Fibroblast of mammary gland (primary cell): ENCODE measurements around the gene CDPF1.
A peak's percentile ranks its signal among the peaks of the same experiment; 100 is the strongest.

ENCODE experiments used
- DNase-seq: peaks from one replicate; pipeline ENCODE4 v3.0.0-alpha.2; 2010; ENCODE audit warnings: low read depth
- H3K4me3 ChIP-seq: 2 replicates; pipeline ENCODE4 v1.5.1; 2011; ENCODE audit warnings: low read depth, mild to moderate bottlenecking, low read length, moderate library complexity; ENCODE audit not compliant: control insufficient read depth
- TF ChIP-seq, protein P1 (sequence below): conservative IDR thresholded peaks from 2 replicates; pipeline ENCODE4 v1.5.1; 2011; ENCODE audit warnings: low read depth, low read length, inconsistent platforms; ENCODE audit not compliant: control insufficient read depth, insufficient read depth

CDPF1 gene

DNA sequence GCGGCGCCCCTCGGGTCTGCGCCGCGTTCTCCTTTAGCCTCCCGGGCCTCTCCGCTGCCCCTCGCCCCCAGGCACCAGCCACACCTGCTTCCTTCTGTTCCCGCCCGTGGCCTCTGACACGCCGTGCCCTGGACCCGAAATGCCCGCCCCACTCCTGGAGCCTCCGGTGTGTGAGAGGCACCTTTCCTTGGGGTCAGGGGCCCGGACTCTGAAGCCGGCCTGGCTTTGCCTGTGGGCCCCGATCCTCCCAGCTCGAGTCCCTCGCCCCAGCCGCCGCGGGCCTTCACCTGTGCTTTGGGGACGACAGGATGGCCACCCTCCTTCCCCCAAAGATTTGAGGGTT lies 661 bp upstream of the CDPF1 start:
- peak overlapping the region; percentile 75 for H3K4me3 ChIP-seq
- DNase-seq: no peak
- TF ChIP-seq, protein P1, sequence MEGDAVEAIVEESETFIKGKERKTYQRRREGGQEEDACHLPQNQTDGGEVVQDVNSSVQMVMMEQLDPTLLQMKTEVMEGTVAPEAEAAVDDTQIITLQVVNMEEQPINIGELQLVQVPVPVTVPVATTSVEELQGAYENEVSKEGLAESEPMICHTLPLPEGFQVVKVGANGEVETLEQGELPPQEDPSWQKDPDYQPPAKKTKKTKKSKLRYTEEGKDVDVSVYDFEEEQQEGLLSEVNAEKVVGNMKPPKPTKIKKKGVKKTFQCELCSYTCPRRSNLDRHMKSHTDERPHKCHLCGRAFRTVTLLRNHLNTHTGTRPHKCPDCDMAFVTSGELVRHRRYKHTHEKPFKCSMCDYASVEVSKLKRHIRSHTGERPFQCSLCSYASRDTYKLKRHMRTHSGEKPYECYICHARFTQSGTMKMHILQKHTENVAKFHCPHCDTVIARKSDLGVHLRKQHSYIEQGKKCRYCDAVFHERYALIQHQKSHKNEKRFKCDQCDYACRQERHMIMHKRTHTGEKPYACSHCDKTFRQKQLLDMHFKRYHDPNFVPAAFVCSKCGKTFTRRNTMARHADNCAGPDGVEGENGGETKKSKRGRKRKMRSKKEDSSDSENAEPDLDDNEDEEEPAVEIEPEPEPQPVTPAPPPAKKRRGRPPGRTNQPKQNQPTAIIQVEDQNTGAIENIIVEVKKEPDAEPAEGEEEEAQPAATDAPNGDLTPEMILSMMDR: no peak

- no peak overlapping the region for H3K4me3 ChIP-seq
- TF ChIP-seq, protein P1: no peak
- DNase-seq: no peak
These were observed 2.6 kb downstream of the CDPF1 start for GRCh38 chr22:46247443-46247975.

DNA sequence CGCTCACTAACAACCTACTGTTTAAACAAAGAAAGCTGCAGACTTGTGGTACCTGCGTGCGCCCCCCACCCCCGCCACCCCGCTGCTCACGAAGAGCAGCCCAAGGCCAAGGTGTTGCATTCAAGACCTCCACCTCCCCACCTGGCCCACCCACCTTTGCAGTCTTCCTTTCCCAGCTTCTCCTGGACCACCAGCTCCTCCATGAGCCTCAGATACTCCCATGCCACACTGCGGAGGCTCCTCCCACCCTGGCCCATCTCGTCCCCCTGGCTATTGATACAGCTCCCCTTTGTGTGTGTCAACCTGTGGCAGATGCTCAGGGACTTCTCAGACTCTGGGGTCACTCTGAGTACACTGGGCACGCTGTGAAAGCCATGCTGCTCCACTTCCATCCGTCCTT lies 3.9 kb downstream of the CDPF1 start:
- TF ChIP-seq, protein P1: no peak
- no peak for DNase-seq

GRCh38 chr22:46245511-46245910 lies 4.6 kb downstream of the CDPF1 start:
- H3K4me3 ChIP-seq: no peak overlapping the region
- TF ChIP-seq, protein P1: no peak
- DNase-seq: no peak

More for the DNA sequence above, 3.9 kb downstream of the CDPF1 start:
- H3K4me3 ChIP-seq: no peak overlapping the region

DNA sequence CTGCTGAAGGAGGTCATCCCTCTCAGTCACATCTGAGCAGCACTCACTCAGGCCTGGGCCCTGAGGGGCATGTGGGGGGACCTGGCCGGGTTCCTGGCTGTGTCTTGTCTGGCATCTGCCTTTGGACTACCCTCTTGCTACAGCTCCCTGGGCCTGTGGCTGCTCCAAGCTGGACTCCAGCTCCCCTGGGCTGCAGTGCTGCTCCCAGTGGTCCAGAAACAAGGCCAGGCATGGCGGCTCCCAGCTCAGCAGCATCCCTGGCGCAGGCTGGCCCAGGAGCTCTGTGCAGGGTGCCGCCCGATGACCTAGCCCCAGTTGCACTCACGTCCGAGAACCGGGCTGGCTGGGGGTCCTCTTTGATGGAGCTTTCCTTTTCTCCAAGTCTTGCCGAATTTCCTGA lies 5.3 kb downstream of the CDPF1 start:
- no peak overlapping the region for H3K4me3 ChIP-seq

DNA sequence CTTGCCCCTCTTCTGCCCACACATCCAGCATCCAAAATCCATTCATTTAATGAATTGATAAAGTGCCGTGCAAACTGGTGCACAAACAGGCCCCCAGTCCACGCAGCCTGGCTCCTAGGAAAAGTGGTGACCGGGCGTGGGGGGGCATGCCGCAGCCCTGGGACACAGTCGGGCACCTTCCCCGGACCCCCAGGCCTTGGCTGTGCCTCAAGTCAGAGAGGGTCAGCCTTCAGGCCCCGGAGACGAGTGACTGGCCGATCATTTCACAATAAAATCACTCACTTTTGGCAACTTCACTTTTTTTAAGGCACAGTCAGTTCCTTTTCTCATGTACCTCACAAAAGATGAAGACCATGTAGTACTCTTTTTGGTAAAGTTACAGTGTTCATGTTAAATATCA lies 8.0 kb downstream of the CDPF1 start:
- H3K4me3 ChIP-seq: no peak overlapping the region
- TF ChIP-seq, protein P1: no peak
- DNase-seq: no peak

More for the DNA sequence above, 5.3 kb downstream of the CDPF1 start:
- TF ChIP-seq, protein P1: no peak
- DNase-seq: no peak

DNA sequence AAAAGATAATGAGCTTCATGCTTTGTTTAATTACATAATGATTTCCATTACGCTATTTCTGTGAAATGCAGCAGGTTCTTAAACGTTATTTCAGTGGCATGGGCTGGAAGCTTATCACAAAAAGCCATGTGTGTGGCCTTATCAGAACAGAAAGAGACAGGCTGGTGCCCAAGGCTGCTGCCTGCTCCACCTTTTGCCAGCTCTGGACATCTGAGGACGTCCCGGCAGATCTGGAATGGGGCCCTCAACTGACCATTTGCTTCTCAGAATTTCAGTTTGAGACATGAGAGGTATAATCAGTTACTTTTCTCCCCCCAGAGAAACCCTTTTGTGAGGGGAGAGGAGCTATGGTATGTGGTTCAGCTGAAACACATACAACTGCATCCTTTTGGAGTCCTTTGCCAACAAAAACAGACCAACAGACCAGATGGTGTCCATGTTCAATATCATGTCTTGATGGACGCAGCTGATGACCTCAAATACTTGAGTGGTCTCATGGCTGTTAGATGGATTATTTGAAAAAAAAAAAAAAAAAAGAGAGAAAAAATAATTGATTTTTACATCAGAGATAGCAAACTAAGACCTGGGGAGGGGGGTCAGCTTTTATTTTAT lies 8.6 kb downstream of the CDPF1 start:
- TF ChIP-seq, protein P1: no peak
- no peak overlapping the region for H3K4me3 ChIP-seq
- DNase-seq: no peak
